Measurements from ENCODE around the gene ZNF300. TPM values are rescaled to one million over a fixed set of nuclear protein-coding genes. Genes with fewer than 3 reads are reported as not detected.
"Not testable (repeated sequence)": the region's sequence is repeated elsewhere in the genome, so short reads cannot be mapped to it uniquely, and the experiment has no call there.

The ZNF300 gene
- polyA plus RNA-seq, 1 donor, result 8.9 TPM

DNA sequence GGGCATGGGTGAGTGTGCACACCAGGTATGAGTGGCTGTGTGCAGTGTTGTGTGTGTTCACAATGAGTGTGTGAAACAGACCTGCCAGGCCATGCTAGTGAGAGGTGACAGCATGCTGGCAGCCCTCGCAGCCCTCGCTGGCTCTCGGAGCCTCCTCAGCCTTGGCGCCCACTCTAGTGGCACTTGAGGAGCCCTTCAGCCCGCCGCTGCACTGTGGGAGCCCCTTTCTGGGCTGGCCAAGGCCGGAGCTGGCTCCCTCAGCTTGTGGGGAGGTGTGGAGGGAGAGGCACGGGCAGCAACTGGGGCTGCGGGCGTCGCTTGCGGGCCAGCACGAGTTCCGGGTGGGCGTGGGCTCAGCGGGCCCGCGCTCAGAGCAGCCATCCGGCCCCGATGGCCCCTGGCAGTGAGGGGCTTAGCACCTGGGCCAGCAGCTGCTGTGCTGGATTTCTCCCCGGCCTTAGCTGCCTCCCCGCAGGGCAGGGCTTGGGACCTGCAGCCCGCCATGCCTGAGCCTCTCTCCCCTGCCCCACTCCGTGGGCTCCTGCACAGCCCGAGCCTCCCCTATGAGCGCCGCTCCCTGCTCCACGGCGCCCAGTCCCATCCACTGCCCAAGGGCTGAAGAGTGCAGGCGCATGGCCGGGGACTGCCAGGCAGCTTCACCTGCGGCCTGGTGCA is 59.5 kb downstream of the ZNF300 start:
- DNase-seq (ENCODE audit: low read depth), result not testable (repeated sequence)

Other genes with a start within 250 kb of the ZNF300 start
- gene MYOZ3, start 243.7 kb downstream of the ZNF300 start, polyA plus RNA-seq (ENCODE audit: insufficient read length), result 13.7 TPM
- 42.0 TPM for gene RBM22, start 203.9 kb downstream of the ZNF300 start, polyA plus RNA-seq (ENCODE audit: insufficient read length)
- 40.4 TPM for gene DCTN4, start 146.0 kb downstream of the ZNF300 start, polyA plus RNA-seq (ENCODE audit: insufficient read length)
- 7.0 TPM for gene SMIM3, start 126.2 kb downstream of the ZNF300 start, polyA plus RNA-seq (ENCODE audit: insufficient read length)
- not detected for gene IRGM, start 58.5 kb downstream of the ZNF300 start, polyA plus RNA-seq (ENCODE audit: insufficient read length)
- gene GPX3, start 115.6 kb upstream of the ZNF300 start, polyA plus RNA-seq (ENCODE audit: insufficient read length), result 45.0 TPM
- 84.6 TPM for gene TNIP1, start 176.1 kb upstream of the ZNF300 start, polyA plus RNA-seq (ENCODE audit: insufficient read length)